Cardiac muscle cell (in vitro differentiated cells and primary cell): Measurements from ENCODE around the gene TAF1. TPM values are rescaled to one million over a fixed set of nuclear protein-coding genes. Genes with fewer than 3 reads are reported as not detected.
"Not testable (repeated sequence)": the region's sequence is repeated elsewhere in the genome, so short reads cannot be mapped to it uniquely, and the experiment has no call there.

Experiments used
- DNase-seq, 2 donors: peaks; one replicate each; pipeline versions ENCODE4 v3.0.0 to v3.0.0-alpha.2; 2010 to 2017; ENCODE audit warnings: low read depth in 1 of 2, low spot score in 1 of 2
- H3K27ac ChIP-seq: fragments of 200-600 bp; sonication (generic); 2 replicates; pipeline ENCODE4 v1.5.1; 2016
- H3K27me3 ChIP-seq: fragments of 200-600 bp; sonication (generic); 2 replicates; pipeline ENCODE4 v1.6.0; 2016; ENCODE audit warnings: control low read depth
- H3K36me3 ChIP-seq: fragments of 200-600 bp; sonication (generic); 2 replicates; pipeline ENCODE4 v1.5.1; 2016; ENCODE audit warnings: control low read depth
- H3K4me1 ChIP-seq: fragments of 200-600 bp; sonication (generic); 2 replicates; pipeline ENCODE4 v1.8.1; 2017; ENCODE audit warnings: low read depth, mild to moderate bottlenecking, mixed run types
- H3K4me3 ChIP-seq: fragments of 200-600 bp; sonication (generic); 2 replicates; pipeline ENCODE4 v1.5.1; 2016; ENCODE audit warnings: mild to moderate bottlenecking
- H3K9me3 ChIP-seq: fragments of 200-600 bp; sonication (generic); 2 replicates; pipeline ENCODE4 v1.5.1; 2017; ENCODE audit warnings: low read depth, mild to moderate bottlenecking, control low read depth
- polyA plus RNA-seq: library from polyadenylated mRNA; unstranded; fragments of >200 nt; fragmentation: Nextera tagmentation; extraction: Ambion mirVana; gene quantifications from 2 replicates; pipeline ENCODE4 v1.2.1, GENCODE V29; 2016
- total RNA-seq: library from RNA; depleted of rRNA; stranded (reverse); fragments of >200 nt; gene quantifications from 2 replicates; pipeline ENCODE4 v1.2.3, GENCODE V29; 2016
- TF ChIP-seq, protein P1 (sequence below): IDR thresholded peaks from 2 replicates; pipeline ENCODE4 v1.5.1; 2012; ENCODE audit warnings: low read depth, mild to moderate bottlenecking, low read length

The TAF1 gene
- total and polyA plus RNA-seq, 2 experiments from 2014 or later, result 3.8 to 43.1 TPM

DNA sequence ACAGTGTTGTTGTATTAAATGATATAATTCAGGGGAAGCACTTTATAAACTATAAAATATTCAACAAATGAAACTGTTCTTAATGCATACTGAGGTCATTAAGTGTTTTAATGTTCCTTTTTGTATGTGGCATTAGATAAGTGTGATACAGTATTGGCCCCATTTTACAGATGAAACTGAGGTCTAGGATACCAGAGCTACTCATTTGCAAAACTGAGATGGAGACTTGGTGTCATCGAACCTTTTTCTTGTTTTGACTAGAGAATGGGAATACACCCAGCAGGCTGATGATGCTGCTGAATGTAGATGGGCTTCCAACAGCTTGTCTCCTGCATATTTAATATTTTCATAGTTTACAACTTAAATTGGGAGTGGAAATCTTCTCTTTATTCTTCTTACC, 34.6 kb downstream of the TAF1 start:
- TF ChIP-seq, protein P1, sequence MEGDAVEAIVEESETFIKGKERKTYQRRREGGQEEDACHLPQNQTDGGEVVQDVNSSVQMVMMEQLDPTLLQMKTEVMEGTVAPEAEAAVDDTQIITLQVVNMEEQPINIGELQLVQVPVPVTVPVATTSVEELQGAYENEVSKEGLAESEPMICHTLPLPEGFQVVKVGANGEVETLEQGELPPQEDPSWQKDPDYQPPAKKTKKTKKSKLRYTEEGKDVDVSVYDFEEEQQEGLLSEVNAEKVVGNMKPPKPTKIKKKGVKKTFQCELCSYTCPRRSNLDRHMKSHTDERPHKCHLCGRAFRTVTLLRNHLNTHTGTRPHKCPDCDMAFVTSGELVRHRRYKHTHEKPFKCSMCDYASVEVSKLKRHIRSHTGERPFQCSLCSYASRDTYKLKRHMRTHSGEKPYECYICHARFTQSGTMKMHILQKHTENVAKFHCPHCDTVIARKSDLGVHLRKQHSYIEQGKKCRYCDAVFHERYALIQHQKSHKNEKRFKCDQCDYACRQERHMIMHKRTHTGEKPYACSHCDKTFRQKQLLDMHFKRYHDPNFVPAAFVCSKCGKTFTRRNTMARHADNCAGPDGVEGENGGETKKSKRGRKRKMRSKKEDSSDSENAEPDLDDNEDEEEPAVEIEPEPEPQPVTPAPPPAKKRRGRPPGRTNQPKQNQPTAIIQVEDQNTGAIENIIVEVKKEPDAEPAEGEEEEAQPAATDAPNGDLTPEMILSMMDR, result no peak
- H3K4me1 ChIP-seq, result no peaks in the 10 kb centered on the region
- DNase-seq, result no peak
- H3K36me3 ChIP-seq, result peaks cover 10% of the 10 kb centered on the region
- no peak overlapping the region for H3K4me3 ChIP-seq
- H3K27me3 ChIP-seq, result no peaks in the 10 kb centered on the region
- H3K9me3 ChIP-seq, result no peaks in the 10 kb centered on the region
- H3K27ac ChIP-seq, result no peak overlapping the region

DNA sequence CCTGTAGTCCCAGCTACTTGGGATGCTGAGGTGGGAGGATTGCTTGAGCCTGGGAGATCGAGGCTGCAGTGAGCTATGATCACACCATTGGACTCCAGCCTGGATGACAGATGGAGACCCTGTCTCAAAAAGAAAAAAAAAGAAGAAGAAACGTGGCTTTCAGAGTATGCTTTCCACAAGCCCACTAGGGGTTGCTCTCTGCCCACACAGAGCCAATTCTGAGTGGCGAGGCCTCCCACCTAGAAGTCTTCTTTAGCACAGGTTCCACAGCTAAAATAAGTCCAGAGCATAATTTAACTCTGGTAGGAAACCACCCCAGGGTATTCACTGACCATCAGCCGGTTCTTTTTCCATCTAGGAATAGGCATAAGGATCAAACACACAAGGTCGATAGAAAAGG, 50.1 kb downstream of the TAF1 start:
- not testable (repeated sequence) for DNase-seq

DNA sequence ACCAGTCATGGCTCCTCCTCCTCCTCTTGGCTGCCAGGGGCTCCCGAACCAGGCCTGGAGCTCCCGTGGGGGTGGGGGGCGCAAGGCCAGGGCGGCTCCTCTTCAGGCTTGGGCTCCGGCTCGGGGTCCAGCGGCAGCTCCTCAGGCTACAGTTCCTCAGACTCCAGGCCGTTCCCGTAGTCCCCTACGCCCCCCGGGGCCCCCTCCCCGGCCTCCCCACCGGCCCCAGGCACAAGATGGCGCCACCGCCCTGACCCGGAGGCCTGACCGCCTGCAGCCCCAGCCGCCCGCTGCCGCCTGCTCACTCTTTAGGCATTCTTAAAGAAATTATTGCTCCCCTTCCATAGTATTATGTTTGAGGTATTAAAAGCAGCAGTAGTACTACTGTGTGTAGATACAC, 54.5 kb downstream of the TAF1 start:
- H3K27me3 ChIP-seq, result no peaks in the 10 kb centered on the region
- H3K9me3 ChIP-seq, result no peaks in the 10 kb centered on the region
- peaks cover 7% of the 10 kb centered on the region for H3K36me3 ChIP-seq
- H3K27ac ChIP-seq, result no peak overlapping the region
- no peak overlapping the region for H3K4me3 ChIP-seq
- TF ChIP-seq, protein P1, result no peak
- DNase-seq, result no peak
- H3K4me1 ChIP-seq, result no peaks in the 10 kb centered on the region

More for the DNA sequence above, 50.1 kb downstream of the TAF1 start:
- H3K27ac ChIP-seq, H3K36me3 ChIP-seq, H3K9me3 ChIP-seq, H3K27me3 ChIP-seq, H3K4me1 ChIP-seq, H3K4me3 ChIP-seq: not testable (repeated sequence)

DNA sequence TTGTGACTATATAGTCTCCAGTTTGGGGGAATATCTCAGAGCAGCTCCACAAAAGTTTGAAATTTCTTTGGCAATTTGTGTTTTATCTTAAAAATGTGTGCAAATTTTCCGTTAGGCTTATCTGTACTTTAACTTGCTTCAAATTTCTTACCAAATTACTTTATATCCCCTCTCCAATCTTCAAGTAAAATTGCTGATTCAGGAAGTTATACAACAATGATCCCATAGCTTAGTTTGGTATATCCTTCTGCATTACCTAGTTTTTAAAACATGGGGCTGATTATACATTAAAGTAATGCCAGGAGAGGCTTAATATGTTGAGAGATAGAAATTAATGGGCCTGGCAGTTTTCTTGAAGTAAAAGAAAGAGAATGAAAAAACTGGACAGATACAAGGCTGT, 66.6 kb downstream of the TAF1 start:
- H3K4me1 ChIP-seq, result no peaks in the 10 kb centered on the region
- no peaks in the 10 kb centered on the region for H3K36me3 ChIP-seq
- no peak for DNase-seq

DNA sequence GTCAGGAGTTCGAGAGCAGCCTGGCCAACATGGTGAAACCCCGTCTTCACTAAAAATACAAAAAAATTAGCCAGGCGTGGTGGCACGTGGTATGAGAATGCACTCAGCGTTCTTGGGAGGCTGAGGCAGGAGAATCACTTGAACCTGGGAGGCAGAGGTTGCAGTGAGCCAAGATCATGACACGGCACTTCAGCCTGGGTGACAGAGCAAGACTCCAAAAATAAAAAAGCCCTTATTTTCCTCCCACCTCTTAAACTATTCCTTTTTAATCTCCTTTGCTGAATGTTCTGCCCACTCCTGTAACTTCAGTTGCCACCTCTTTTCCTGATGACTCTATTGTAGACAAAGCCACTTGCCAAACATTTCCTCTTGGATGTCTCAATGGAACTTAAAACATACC, 72.6 kb downstream of the TAF1 start:
- H3K4me3 ChIP-seq, result no peak overlapping the region
- H3K27me3 ChIP-seq, result no peaks in the 10 kb centered on the region
- no peaks in the 10 kb centered on the region for H3K4me1 ChIP-seq
- no peak overlapping the region for H3K27ac ChIP-seq
- H3K36me3 ChIP-seq, result no peaks in the 10 kb centered on the region
- TF ChIP-seq, protein P1, result no peak
- DNase-seq, result no peak
- no peaks in the 10 kb centered on the region for H3K9me3 ChIP-seq

More for the DNA sequence above, 66.6 kb downstream of the TAF1 start:
- Histone ChIP-seq H3K27ac (no peak overlapping the region), H3K4me3 (no peak overlapping the region), H3K9me3 (no peaks in the 10 kb centered on the region), H3K27me3 (no peaks in the 10 kb centered on the region)
- TF ChIP-seq, protein P1, result no peak

DNA sequence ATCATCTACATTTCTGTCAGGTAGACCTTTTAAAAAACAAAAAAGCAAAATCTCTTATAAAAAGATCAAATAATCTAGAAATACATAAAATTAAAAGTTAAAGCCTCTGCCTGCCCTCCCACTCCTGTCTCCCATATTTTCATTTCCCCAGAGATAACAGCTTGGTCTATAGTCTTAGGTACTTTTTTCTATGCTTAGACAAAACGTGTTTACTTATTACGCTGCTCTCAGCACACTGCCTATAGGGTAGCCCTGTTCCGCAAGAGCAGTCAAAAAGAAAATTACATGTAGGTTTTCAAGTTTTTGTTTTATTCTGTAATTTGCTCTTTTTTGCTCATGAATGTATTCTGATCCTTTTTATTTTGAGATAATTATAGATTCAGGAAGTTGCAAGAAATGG, 73.3 kb downstream of the TAF1 start:
- H3K4me3 ChIP-seq, result no peak overlapping the region
- H3K4me1 ChIP-seq, result no peaks in the 10 kb centered on the region
- no peak overlapping the region for H3K27ac ChIP-seq
- no peak for DNase-seq
- no peaks in the 10 kb centered on the region for H3K27me3 ChIP-seq
- no peaks in the 10 kb centered on the region for H3K36me3 ChIP-seq
- no peaks in the 10 kb centered on the region for H3K9me3 ChIP-seq
- TF ChIP-seq, protein P1, result no peak
